Hepatocyte (in vitro differentiated cells): Measurements from ENCODE around the gene TFEB.

Experiments used
- EZH2 ChIP-seq: fragments of 200-600 bp; sonication (generic); IDR thresholded peaks from 2 replicates; pipeline ENCODE4 v1.6.1; 2016; ENCODE audit warnings: antibody characterized with exemption, mild to moderate bottlenecking, borderline replicate concordance
- EZH2phosphoT487 ChIP-seq: fragments of 200-600 bp; sonication (generic); IDR thresholded peaks from one replicate; pipeline ENCODE4 v1.6.1; 2018; ENCODE audit warnings: antibody characterized with exemption, mild to moderate bottlenecking, low read depth, moderate library complexity; ENCODE audit not compliant: unreplicated experiment, severe bottlenecking
- TF ChIP-seq, protein P1 (sequence below): fragments of 200-600 bp; sonication (generic); IDR thresholded peaks from 2 replicates; pipeline ENCODE4 v1.5.1; 2016; ENCODE audit warnings: antibody characterized with exemption, mild to moderate bottlenecking; ENCODE audit not compliant: poor library complexity

DNA sequence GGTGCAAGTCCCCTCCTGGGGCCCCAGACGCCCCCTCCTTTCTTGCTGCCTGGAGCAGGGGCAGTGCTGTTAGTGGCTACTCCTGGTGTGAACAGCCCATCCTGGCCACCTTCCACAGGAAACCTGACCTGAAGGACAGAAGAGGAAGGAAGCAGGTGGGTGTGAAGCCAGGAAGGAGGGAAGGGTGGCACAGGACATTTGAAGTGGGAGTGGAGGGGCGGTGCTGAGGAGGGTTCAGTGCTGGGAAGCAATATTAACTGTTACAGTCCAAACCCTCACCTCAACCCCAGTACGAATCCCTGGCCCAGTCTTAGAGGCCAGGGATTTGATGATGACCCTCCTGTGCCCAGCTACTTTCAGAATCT lies 45.9 kb upstream of the TFEB start:
- TF ChIP-seq, protein P1, sequence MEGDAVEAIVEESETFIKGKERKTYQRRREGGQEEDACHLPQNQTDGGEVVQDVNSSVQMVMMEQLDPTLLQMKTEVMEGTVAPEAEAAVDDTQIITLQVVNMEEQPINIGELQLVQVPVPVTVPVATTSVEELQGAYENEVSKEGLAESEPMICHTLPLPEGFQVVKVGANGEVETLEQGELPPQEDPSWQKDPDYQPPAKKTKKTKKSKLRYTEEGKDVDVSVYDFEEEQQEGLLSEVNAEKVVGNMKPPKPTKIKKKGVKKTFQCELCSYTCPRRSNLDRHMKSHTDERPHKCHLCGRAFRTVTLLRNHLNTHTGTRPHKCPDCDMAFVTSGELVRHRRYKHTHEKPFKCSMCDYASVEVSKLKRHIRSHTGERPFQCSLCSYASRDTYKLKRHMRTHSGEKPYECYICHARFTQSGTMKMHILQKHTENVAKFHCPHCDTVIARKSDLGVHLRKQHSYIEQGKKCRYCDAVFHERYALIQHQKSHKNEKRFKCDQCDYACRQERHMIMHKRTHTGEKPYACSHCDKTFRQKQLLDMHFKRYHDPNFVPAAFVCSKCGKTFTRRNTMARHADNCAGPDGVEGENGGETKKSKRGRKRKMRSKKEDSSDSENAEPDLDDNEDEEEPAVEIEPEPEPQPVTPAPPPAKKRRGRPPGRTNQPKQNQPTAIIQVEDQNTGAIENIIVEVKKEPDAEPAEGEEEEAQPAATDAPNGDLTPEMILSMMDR = no peak
- no peak for TF ChIP-seq EZH2
- TF ChIP-seq EZH2phosphoT487 = no peak
